GM21423 (cell line): Measurements from ENCODE around the gene GNS.

ENCODE experiments used
- ATAC-seq: cut with Tn5 transposase; IDR thresholded peaks from one replicate; pipeline ENCODE4 v1.9.1; 2021; ENCODE audit warnings: mild to moderate bottlenecking, moderate library complexity; ENCODE audit not compliant: unreplicated experiment

GNS gene

GRCh38 chr12:64737539-64737938 is 21.7 kb downstream of the GNS start:
- no peak for ATAC-seq

- ATAC-seq = no peak
Measured at GRCh38 chr12:64736771-64737170, 22.4 kb downstream of the GNS start.

GRCh38 chr12:64735442-64735841 is 23.8 kb downstream of the GNS start:
- ATAC-seq = no peak

GRCh38 chr12:64733857-64734256 is 25.3 kb downstream of the GNS start:
- no peak for ATAC-seq

- ATAC-seq = no peak
Measured at GRCh38 chr12:64731683-64732082, 27.5 kb downstream of the GNS start.

GRCh38 chr12:64730588-64730969 is 28.6 kb downstream of the GNS start:
- ATAC-seq = no peak

GRCh38 chr12:64729909-64730587 is 29.2 kb downstream of the GNS start:
- ATAC-seq = no peak

GRCh38 chr12:64724201-64724745 is 34.9 kb downstream of the GNS start:
- ATAC-seq = no peak

- no peak for ATAC-seq
Measured at GRCh38 chr12:64723630-64724029, 35.6 kb downstream of the GNS start.

- ATAC-seq = no peak
Measured at GRCh38 chr12:64722835-64723234, 36.4 kb downstream of the GNS start.

- ATAC-seq = no peak
Measured at GRCh38 chr12:64720884-64721283, 38.3 kb downstream of the GNS start.

- ATAC-seq = no peak
Measured at GRCh38 chr12:64718649-64719048, 40.6 kb downstream of the GNS start.

GRCh38 chr12:64716839-64717455 is 42.3 kb downstream of the GNS start:
- no peak for ATAC-seq

- no peak for ATAC-seq
Measured at GRCh38 chr12:64716371-64716770, 42.8 kb downstream of the GNS start.

- peak; percentile 58 for ATAC-seq
Measured at GRCh38 chr12:64714551-64714968, 44.6 kb downstream of the GNS start.

- no peak for ATAC-seq
Measured at GRCh38 chr12:64713376-64713775, 45.8 kb downstream of the GNS start.

GRCh38 chr12:64709429-64709828 is 49.8 kb downstream of the GNS start:
- ATAC-seq = no peak

GRCh38 chr12:64707926-64708325 is 51.3 kb downstream of the GNS start:
- no peak for ATAC-seq

GRCh38 chr12:64707362-64707761 is 51.8 kb downstream of the GNS start:
- ATAC-seq = no peak

- ATAC-seq = no peak
Measured at GRCh38 chr12:64706857-64707256, 52.3 kb downstream of the GNS start.

- ATAC-seq = no peak
Measured at GRCh38 chr12:64706306-64706705, 52.9 kb downstream of the GNS start.

GRCh38 chr12:64701283-64701682 is 57.9 kb downstream of the GNS start:
- ATAC-seq = no peak

- ATAC-seq = no peak
Measured at GRCh38 chr12:64700532-64700931, 58.7 kb downstream of the GNS start.
